HepG2 (cell line): Measurements from ENCODE around the gene TYMP. TPM values are rescaled to one million over a fixed set of nuclear protein-coding genes. Genes with fewer than 3 reads are reported as not detected.
A peak's percentile ranks its signal among the peaks of the same experiment; 100 is the strongest.

Experiments used
- CAMTA2 ChIP-seq: sonication (generic); formaldehyde crosslinking; IDR thresholded peaks from 2 replicates; pipeline ENCODE4 v1.4.0; 2020; ENCODE audit warnings: mild to moderate bottlenecking, missing genetic modification reagents, borderline replicate concordance
- HOXA3 ChIP-seq: sonication (generic); formaldehyde crosslinking; IDR thresholded peaks from 2 replicates; pipeline ENCODE4 v1.5.0; 2020; ENCODE audit warnings: missing genetic modification reagents
- MAFG ChIP-seq: sonication (generic); formaldehyde crosslinking; IDR thresholded peaks from 2 replicates; pipeline ENCODE4 v1.5.1; 2020; ENCODE audit warnings: mild to moderate bottlenecking, missing genetic modification reagents
- MEIS2 ChIP-seq: sonication (generic); formaldehyde crosslinking; IDR thresholded peaks from 2 replicates; pipeline ENCODE4 v1.9.0; 2021; ENCODE audit warnings: mild to moderate bottlenecking, missing genetic modification reagents
- NR2C2 ChIP-seq: sonication (generic); formaldehyde crosslinking; IDR thresholded peaks from 2 replicates; pipeline ENCODE4 v1.4.0; 2020; ENCODE audit warnings: missing genetic modification reagents, mild to moderate bottlenecking, moderate library complexity, borderline replicate concordance
- SAFB2 ChIP-seq: sonication (generic); formaldehyde crosslinking; IDR thresholded peaks from 2 replicates; pipeline ENCODE4 v1.5.1; 2020; ENCODE audit warnings: missing genetic modification reagents, low read depth, mild to moderate bottlenecking, borderline replicate concordance
- XRCC5 ChIP-seq: fragments of 200-400 bp; formaldehyde crosslinking; optimal IDR thresholded peaks from 2 replicates; pipeline ENCODE3; 2017; ENCODE audit warnings: mild to moderate bottlenecking, low read length
- ZNF430 ChIP-seq: sonication (generic); formaldehyde crosslinking; IDR thresholded peaks from 2 replicates; pipeline ENCODE4 v1.9.0; 2021; ENCODE audit warnings: mild to moderate bottlenecking, missing genetic modification reagents
- ZNF460 ChIP-seq: sonication (generic); formaldehyde crosslinking; IDR thresholded peaks from 2 replicates; pipeline ENCODE4 v1.5.1; 2020; ENCODE audit warnings: missing genetic modification reagents, mild to moderate bottlenecking, borderline replicate concordance
- polyA plus RNA-seq, 8 experiments: library from polyadenylated mRNA; depleted of rRNA in 3 of 8; stranded (reverse) in 7 of 8; unstranded in 1 of 8; fragments of >200 nt; fragmentation: Illumina TruSeq in 4 of 8; extraction: Trizol in 4 of 8; gene quantifications; 2 replicates each; pipeline versions ENCODE4 v1.2.1 to v1.2.3, GENCODE V29; 2011 to 2016; ENCODE audit warnings: low read depth in 4 of 8, missing spikeins in 1 of 8, mixed read lengths in 1 of 8; ENCODE audit not compliant: insufficient read depth in 1 of 8
- total RNA-seq, 5 experiments: library from RNA; depleted of rRNA; stranded (reverse); fragments of >200 nt; fragmentation: Illumina TruSeq; extraction: Trizol; gene quantifications; 2 replicates each; pipeline ENCODE4 v1.2.3, GENCODE V29; 2016; ENCODE audit warnings: low read depth in 1 of 5
- TF ChIP-seq, protein P1 (sequence below): sonication (generic); formaldehyde crosslinking; IDR thresholded peaks from 2 replicates; pipeline ENCODE4 v1.4.0; 2020; ENCODE audit warnings: missing genetic modification reagents
- TF ChIP-seq, protein P2 (sequence below): sonication (generic); formaldehyde crosslinking; IDR thresholded peaks from 2 replicates; pipeline ENCODE4 v1.8.0; 2022; ENCODE audit warnings: missing genetic modification reagents, low read depth, mild to moderate bottlenecking, borderline replicate concordance
- TF ChIP-seq, protein P3 (sequence below): sonication (generic); formaldehyde crosslinking; IDR thresholded peaks from 2 replicates; pipeline ENCODE4 v1.8.1; 2023; ENCODE audit warnings: missing genetic modification reagents, inconsistent platforms, borderline replicate concordance
- TF ChIP-seq, protein P4 (sequence below): sonication (generic); formaldehyde crosslinking; IDR thresholded peaks from 2 replicates; pipeline ENCODE4 v1.4.0; 2020; ENCODE audit warnings: missing genetic modification reagents
- TF ChIP-seq, protein P5 (sequence below): sonication (generic); formaldehyde crosslinking; IDR thresholded peaks from 2 replicates; pipeline ENCODE4 v1.4.0; 2020; ENCODE audit warnings: missing genetic modification reagents
- TF ChIP-seq, protein P6 (sequence below): sonication (generic); formaldehyde crosslinking; IDR thresholded peaks from 2 replicates; pipeline ENCODE4; 2020; ENCODE audit warnings: missing genetic modification reagents, mild to moderate bottlenecking, borderline replicate concordance

TYMP gene
- total and polyA plus RNA-seq, 2 of the 13 experiments (the other 11 are each of a cell fraction or from before 2014, with no cell fraction given), result 3.9 to 4.3 TPM

DNA sequence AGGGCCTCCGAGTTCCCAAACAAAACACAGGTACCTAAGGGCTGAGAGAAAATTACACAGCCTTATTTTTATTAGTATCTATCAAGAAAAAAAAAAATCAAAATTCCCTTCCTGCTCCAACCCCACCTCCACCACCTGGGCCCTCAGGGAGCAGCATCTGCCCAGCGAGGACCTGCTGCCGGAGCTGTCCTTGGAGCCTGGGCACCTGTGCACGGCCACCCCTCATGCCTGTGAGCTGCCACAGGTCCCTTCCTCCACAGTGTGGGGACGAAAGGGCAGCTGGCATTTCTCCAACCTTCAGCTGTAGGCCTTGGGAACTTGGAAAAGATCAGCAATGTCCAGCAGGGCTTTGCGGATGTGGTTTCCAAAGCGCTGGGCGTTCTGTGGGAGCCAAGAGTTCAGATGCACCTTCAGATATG lies 39.2 kb upstream of the TYMP start (continued):
- TF ChIP-seq MAFG (CRISPR knock-in tag), result no peak
- no peak for TF ChIP-seq HOXA3 (CRISPR knock-in tag)
- TF ChIP-seq CAMTA2 (CRISPR knock-in tag), result no peak
- TF ChIP-seq, protein P1, sequence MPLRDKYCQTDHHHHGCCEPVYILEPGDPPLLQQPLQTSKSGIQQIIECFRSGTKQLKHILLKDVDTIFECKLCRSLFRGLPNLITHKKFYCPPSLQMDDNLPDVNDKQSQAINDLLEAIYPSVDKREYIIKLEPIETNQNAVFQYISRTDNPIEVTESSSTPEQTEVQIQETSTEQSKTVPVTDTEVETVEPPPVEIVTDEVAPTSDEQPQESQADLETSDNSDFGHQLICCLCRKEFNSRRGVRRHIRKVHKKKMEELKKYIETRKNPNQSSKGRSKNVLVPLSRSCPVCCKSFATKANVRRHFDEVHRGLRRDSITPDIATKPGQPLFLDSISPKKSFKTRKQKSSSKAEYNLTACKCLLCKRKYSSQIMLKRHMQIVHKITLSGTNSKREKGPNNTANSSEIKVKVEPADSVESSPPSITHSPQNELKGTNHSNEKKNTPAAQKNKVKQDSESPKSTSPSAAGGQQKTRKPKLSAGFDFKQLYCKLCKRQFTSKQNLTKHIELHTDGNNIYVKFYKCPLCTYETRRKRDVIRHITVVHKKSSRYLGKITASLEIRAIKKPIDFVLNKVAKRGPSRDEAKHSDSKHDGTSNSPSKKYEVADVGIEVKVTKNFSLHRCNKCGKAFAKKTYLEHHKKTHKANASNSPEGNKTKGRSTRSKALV, result no peak
- TF ChIP-seq, protein P2, sequence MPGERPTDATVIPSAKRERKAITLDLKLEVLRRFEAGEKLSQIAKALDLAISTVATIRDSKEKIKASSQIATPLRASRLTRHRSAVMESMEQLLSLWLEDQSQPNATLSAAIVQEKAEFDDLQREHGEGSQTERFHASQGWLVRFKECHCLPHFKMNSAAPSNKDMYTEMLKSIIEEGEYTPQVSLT (CRISPR knock-in tag), result no peak
- TF ChIP-seq, protein P3, sequence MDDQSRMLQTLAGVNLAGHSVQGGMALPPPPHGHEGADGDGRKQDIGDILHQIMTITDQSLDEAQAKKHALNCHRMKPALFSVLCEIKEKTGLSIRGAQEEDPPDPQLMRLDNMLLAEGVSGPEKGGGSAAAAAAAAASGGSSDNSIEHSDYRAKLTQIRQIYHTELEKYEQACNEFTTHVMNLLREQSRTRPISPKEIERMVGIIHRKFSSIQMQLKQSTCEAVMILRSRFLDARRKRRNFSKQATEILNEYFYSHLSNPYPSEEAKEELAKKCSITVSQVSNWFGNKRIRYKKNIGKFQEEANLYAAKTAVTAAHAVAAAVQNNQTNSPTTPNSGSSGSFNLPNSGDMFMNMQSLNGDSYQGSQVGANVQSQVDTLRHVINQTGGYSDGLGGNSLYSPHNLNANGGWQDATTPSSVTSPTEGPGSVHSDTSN (CRISPR knock-in tag), result no peak
- peak; percentile 85 for TF ChIP-seq ZNF460 (CRISPR knock-in tag)
- TF ChIP-seq, protein P4, sequence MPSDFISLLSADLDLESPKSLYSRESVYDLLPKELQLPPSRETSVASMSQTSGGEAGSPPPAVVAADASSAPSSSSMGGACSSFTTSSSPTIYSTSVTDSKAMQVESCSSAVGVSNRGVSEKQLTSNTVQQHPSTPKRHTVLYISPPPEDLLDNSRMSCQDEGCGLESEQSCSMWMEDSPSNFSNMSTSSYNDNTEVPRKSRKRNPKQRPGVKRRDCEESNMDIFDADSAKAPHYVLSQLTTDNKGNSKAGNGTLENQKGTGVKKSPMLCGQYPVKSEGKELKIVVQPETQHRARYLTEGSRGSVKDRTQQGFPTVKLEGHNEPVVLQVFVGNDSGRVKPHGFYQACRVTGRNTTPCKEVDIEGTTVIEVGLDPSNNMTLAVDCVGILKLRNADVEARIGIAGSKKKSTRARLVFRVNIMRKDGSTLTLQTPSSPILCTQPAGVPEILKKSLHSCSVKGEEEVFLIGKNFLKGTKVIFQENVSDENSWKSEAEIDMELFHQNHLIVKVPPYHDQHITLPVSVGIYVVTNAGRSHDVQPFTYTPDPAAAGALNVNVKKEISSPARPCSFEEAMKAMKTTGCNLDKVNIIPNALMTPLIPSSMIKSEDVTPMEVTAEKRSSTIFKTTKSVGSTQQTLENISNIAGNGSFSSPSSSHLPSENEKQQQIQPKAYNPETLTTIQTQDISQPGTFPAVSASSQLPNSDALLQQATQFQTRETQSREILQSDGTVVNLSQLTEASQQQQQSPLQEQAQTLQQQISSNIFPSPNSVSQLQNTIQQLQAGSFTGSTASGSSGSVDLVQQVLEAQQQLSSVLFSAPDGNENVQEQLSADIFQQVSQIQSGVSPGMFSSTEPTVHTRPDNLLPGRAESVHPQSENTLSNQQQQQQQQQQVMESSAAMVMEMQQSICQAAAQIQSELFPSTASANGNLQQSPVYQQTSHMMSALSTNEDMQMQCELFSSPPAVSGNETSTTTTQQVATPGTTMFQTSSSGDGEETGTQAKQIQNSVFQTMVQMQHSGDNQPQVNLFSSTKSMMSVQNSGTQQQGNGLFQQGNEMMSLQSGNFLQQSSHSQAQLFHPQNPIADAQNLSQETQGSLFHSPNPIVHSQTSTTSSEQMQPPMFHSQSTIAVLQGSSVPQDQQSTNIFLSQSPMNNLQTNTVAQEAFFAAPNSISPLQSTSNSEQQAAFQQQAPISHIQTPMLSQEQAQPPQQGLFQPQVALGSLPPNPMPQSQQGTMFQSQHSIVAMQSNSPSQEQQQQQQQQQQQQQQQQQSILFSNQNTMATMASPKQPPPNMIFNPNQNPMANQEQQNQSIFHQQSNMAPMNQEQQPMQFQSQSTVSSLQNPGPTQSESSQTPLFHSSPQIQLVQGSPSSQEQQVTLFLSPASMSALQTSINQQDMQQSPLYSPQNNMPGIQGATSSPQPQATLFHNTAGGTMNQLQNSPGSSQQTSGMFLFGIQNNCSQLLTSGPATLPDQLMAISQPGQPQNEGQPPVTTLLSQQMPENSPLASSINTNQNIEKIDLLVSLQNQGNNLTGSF (CRISPR knock-in tag), result no peak
- no peak for TF ChIP-seq XRCC5
- TF ChIP-seq SAFB2 (CRISPR knock-in tag), result no peak
- 0 out of 2 replicates have a peak, but pooled peaks have one; percentile 15 for TF ChIP-seq MEIS2 (CRISPR knock-in tag)
- TF ChIP-seq NR2C2, result 0 out of 2 replicates have a peak, but pooled peaks have one; percentile 24
- TF ChIP-seq, protein P5, sequence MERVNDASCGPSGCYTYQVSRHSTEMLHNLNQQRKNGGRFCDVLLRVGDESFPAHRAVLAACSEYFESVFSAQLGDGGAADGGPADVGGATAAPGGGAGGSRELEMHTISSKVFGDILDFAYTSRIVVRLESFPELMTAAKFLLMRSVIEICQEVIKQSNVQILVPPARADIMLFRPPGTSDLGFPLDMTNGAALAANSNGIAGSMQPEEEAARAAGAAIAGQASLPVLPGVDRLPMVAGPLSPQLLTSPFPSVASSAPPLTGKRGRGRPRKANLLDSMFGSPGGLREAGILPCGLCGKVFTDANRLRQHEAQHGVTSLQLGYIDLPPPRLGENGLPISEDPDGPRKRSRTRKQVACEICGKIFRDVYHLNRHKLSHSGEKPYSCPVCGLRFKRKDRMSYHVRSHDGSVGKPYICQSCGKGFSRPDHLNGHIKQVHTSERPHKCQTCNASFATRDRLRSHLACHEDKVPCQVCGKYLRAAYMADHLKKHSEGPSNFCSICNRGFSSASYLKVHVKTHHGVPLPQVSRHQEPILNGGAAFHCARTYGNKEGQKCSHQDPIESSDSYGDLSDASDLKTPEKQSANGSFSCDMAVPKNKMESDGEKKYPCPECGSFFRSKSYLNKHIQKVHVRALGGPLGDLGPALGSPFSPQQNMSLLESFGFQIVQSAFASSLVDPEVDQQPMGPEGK (CRISPR knock-in tag), result no peak; the same call in 1 of the 2 replicates
- TF ChIP-seq, protein P6, sequence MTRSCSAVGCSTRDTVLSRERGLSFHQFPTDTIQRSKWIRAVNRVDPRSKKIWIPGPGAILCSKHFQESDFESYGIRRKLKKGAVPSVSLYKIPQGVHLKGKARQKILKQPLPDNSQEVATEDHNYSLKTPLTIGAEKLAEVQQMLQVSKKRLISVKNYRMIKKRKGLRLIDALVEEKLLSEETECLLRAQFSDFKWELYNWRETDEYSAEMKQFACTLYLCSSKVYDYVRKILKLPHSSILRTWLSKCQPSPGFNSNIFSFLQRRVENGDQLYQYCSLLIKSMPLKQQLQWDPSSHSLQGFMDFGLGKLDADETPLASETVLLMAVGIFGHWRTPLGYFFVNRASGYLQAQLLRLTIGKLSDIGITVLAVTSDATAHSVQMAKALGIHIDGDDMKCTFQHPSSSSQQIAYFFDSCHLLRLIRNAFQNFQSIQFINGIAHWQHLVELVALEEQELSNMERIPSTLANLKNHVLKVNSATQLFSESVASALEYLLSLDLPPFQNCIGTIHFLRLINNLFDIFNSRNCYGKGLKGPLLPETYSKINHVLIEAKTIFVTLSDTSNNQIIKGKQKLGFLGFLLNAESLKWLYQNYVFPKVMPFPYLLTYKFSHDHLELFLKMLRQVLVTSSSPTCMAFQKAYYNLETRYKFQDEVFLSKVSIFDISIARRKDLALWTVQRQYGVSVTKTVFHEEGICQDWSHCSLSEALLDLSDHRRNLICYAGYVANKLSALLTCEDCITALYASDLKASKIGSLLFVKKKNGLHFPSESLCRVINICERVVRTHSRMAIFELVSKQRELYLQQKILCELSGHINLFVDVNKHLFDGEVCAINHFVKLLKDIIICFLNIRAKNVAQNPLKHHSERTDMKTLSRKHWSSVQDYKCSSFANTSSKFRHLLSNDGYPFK, result no peak
- no peak for TF ChIP-seq ZNF430 (CRISPR knock-in tag)
